GM19025 (cell line): Measurements from ENCODE around the gene GRIK2.

ENCODE experiments used
- ATAC-seq: cut with Tn5 transposase; IDR thresholded peaks from one replicate; pipeline ENCODE4 v1.9.1; 2021; ENCODE audit warnings: mild to moderate bottlenecking, low read depth, moderate library complexity; ENCODE audit not compliant: unreplicated experiment

The GRIK2 gene

DNA sequence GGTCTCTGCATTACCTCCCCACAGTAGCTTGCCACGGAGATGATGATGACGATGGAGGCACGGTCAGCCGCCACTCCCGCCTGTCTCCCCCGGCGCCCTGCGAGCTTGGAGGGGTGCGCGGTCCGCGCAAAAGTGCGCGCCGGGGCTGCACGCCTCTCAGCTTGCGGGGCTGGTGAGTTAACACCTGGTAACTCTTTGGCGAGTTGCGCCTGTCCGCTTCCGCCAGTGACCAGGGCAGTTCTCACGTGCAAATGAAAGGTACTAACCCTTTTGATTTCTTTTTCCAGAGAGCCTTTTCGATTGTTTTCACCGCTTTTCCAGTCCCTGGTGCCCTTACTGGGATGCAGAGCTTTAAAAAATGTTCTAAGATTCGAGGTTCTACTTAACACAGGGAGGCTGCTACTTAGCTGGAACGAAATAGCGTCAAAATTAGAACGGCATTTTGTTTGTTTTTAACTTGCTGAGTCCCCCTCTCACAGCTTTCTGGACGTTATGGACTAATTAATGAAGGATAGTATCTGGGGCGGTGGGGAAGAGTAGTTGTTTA, 6.2 kb downstream of the GRIK2 start:
- no peak for ATAC-seq

DNA sequence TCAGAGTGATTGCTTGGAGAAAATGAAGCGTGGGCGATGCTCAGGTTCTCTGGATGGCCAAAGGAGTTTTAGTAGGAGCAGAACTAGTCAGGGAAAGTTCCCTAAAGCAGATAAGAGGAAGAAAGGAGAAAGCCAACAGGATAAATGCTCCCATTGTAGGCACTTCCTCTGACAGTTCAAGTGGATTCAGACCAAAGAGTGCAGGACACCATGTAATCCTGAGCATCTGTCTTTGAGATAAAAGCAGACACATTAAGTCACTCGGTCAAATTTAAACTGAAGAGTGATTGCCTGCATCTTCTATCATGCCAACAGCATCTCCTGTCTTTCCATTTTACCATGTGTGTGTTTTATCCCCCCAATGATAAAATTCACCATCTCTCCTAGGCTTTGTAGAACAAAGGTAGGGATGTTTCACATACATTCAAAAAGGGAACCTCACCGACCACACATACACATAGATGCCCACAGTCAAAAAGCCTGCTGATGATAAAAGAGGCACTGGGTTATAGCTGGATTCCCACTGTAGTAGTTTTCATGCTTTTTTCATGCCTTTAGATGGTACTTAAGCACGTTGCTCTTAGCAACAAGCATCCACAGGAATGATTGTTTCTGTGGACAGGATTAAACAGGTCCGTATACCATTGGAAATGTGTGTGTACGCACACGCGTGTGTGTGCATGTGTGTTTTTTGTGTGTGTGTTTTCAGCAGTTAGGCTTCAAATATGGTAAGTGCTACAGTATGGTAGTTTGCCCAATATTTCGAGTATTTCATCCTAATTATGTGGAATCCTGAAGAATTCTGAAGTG, 7.0 kb downstream of the GRIK2 start:
- ATAC-seq = no peak

DNA sequence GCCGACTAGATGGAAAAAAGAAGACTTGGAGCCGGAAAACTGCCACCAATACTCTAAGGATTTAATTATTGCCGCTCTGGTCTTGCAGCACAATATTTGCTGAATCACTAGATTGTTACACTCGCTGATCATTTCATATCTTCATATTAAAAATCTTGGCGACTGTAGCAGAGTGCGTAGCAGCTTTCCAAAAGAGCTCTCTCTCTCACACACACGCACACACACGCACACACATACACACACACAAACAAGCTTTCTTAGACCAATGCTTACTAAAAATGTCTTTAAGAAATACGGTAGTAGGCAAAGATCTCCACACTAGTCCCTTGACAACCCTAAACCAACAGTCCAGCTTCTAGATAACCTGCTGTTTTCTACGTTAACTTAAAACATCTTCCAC, 7.7 kb downstream of the GRIK2 start:
- no peak for ATAC-seq

DNA sequence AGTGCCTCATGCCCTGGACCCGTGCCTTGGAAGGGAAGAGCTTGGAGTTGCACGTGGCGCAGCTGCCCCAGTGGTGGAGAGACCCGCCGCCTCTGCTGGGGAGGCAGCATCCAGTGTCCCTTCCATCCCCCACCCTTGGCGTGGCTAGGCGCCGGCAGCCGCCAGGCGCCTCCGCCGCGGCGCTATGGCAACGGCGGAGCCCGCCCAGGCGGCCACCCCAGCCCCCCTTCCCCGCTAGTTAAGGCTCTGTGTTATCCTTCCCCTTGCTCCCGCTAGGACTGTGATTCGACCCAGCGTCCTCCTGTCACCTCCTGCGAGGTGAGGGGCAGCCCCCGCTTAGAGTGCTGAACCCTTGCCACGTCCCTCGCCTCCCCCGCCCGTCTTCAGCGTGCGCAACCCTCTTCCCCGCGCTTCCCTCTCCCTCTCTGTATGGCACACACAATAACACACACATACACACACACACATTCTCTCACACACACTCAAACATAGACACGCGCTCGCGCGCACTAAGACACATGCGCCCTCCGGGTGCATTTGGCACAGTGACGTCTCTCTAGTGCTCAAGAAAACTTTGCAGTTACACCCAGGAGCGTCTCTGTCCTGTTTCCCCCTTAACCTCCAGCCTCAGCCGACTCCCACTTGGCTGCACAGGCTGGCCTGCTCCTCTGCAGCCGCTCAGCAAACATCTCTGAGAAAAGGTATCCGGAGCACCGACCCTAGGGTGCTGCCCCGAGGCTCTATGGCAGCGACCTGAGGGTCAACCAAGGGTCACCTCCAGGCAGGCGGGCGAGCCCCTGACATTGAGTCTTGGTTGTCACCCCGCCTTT, 8.5 kb downstream of the GRIK2 start:
- ATAC-seq = no peak

DNA sequence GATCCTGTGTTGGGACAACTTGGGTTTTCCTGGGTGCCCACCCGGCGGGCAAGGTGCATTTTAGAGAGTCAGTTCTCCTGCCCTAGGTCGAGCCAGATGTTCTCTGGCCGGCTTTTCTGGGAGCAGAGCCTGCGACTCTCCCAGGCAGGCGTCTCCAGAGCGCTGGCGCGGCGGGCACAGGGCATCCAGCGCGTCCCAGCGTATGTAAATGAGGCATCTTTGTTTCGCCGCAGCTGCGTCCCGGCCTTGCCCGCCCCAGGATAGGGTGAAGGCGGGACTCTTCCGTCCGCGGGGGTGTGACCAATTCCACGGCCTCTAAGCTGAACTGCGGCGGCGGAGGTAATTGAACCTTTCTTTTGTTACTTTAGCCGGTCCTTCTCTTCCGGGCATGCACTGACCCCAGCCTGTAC, 9.1 kb downstream of the GRIK2 start:
- no peak for ATAC-seq

GRCh38 chr6:101403216-101403945, 9.9 kb downstream of the GRIK2 start:
- no peak for ATAC-seq

DNA sequence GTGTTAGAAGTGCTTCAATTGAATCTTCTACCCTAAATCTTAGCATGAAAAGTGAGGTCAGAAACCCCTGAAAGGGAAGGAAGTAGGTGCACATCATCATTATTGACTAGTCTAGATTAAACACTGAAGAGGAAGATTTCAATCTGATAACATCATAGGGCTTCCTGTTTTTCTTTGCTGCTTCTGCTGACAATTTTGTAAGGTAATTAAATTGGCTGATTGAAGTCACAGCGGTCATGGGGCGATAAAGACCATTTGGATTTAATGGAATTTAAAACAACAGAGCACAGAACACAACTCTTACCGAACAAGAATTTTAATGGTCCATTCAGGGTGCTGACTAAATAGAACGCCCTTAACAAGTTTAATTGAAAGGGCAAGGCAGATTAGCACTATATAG, 11.3 kb downstream of the GRIK2 start:
- no peak for ATAC-seq

DNA sequence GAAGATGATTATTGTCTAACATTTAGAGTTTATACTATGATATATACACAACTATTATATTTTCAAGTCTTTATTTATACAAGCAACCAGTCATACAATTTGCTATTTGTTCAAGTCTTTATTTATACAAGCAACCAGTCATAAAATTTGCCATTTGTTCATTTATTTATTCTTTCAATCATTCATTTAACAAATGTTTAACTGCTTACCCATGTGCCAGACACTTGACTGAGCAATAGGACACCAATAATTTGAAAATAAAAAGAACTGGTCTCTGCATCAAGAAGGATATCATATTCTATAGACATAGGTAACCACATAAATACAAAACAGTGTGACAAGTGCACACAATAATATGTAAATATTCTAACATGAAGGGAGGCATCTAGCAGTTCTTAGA, 20.3 kb downstream of the GRIK2 start:
- no peak for ATAC-seq

DNA sequence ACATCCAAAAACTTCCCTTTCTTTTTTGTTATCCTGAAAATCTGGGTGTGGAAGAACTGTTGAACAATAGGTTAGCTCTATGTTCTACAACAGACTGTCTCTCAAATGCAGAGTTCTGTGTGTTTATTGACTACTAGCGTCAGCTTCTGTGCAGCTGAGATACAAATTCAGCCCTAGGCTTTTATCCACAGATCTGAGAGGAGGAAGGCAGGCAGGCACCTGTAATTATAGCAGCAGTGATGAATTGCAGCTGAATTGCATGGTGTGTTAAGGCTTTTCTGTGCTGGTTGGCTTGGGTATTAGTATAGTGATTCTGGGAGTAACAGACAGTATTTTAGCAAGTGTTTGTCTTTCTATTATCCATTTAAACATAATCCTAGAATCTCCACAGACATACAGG, 24.4 kb downstream of the GRIK2 start:
- ATAC-seq = no peak

GRCh38 chr6:101422251-101422650, 28.7 kb downstream of the GRIK2 start:
- ATAC-seq = no peak

DNA sequence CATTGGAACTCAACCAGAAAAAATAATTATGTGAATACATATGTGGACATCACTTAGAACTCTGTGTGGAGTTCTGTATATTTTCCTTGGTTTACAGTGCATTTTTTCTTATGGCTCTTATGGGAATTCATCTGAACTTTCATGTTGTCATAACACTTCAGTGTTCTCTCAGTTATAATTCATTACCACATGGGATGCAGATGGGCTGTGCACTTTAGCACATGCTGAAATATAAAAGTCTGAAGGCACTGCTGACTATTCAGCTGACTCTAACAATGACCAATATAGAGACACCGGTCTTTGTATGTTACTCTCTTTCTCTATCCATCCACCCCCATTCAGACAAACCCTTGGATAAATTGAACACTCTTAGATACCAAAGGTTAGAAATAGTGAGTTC, 29.3 kb downstream of the GRIK2 start:
- ATAC-seq = no peak

- no peak for ATAC-seq
These were observed 35.8 kb downstream of the GRIK2 start for GRCh38 chr6:101429270-101429669.

GRCh38 chr6:101429845-101430244, 36.3 kb downstream of the GRIK2 start:
- ATAC-seq = no peak

- ATAC-seq = no peak
These were observed 39.6 kb downstream of the GRIK2 start for GRCh38 chr6:101433141-101433540.

- ATAC-seq = no peak
These were observed 41.1 kb downstream of the GRIK2 start for GRCh38 chr6:101434601-101435000.

GRCh38 chr6:101435038-101435437, 41.5 kb downstream of the GRIK2 start:
- ATAC-seq = no peak

DNA sequence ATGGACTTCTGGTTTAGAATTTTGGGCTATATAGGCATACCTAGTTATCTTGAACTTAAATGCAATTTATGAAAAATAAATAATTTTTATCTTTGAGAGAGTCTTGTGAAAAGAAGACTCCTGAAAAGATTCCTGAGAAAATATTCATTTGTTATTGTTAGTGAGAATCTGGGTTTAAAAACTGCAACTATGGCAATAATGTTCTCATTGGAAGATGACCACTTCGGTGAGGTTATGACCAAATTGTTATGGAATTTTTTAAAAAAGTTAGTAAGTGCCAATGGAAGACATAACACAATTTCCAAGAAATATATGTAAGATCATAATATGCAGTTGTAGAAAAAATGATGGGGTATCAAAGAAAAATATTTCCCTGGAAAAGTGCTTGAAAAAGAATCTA, 46.3 kb downstream of the GRIK2 start:
- ATAC-seq = no peak

GRCh38 chr6:101443315-101443714, 49.8 kb downstream of the GRIK2 start:
- no peak for ATAC-seq

DNA sequence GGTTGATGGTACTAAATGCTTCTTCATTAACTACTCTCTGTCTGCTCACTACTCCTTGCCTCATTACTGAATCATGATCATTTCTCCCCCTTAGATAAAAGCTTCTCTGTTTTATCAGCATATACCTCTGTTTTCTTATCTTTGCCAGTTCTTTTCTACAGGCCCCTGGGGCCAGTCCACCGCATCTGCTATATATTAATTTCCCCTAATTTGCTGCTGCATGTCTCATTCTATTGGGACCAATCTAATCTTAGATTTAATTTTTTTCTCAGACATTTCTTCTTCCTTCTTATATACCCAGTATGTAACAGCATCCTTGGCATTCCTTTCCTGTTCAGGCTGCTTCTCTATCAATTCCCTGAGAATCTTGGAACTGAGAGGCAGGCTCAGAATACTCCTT, 51.2 kb downstream of the GRIK2 start:
- no peak for ATAC-seq

GRCh38 chr6:101445527-101445926, 52.0 kb downstream of the GRIK2 start:
- no peak for ATAC-seq

DNA sequence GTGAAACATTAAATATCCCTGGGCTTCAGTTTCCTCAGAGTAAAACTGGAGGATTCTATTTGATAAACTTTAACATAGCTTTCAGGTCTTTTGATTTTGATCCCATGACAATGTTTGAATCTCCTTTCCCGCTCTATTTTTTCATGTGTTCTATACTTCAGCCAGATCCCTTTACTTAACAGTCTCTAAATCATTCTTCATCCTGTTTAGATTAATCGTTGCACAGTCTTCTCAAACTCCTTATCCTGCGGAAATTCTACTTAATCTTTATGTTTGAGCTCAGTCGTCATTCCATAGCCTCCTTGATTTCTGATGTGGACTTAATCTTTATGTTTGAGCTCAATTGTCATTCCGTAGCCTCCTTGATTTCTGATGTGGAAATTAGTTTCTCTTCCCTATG, 57.4 kb downstream of the GRIK2 start:
- no peak for ATAC-seq
